PC-9 (cell line): ENCODE results near the gene SCAPER. TPM values are rescaled to one million over a fixed set of nuclear protein-coding genes. Genes with fewer than 3 reads are reported as not detected.

ENCODE experiments used
- BruUV-seq: library from RNA; stranded (reverse); fragments of 400-500 nt; replicated peaks from 2 replicates; lab custom pipeline; 2021; lab: Mats Ljungman, UMichigan
- CTCF ChIA-PET: fragments of 300-600 bp; sonication (Branson Sonifier 250); formaldehyde crosslinking; loops from one replicate; lab custom pipeline; 2022; ENCODE audit warnings: antibody characterized with exemption; lab: Charles Lee
- POLR2A ChIA-PET: fragments of 300-600 bp; sonication (Branson Sonifier 250); formaldehyde crosslinking; loops from one replicate; lab custom pipeline; 2022; ENCODE audit warnings: antibody characterized with exemption; ENCODE audit not compliant: unreplicated experiment; lab: Charles Lee
- DNase-seq, 2 experiments: peaks; one replicate each; pipeline versions ENCODE4 v3.0.0 to v3.0.0-alpha.2; 2015 to 2022; ENCODE audit warnings: mixed read lengths in 1 of 2
- H2AFZ ChIP-seq: fragments of 200-600 bp; sonication (generic); 2 replicates; pipeline ENCODE4 v1.8.1; 2017; ENCODE audit warnings: antibody characterized with exemption
- H3F3A ChIP-seq: fragments of 200-600 bp; sonication (generic); 2 replicates; pipeline ENCODE4 v1.8.1; 2017; ENCODE audit warnings: antibody characterized with exemption, mild to moderate bottlenecking, low read depth; ENCODE audit not compliant: insufficient read depth
- H3K27ac ChIP-seq: fragments of 200-600 bp; sonication (generic); 2 replicates; pipeline ENCODE4 v1.6.1; 2016; ENCODE audit warnings: mixed run types
- H3K27me3 ChIP-seq: fragments of 200-600 bp; sonication (generic); 2 replicates; pipeline ENCODE4 v1.6.1; 2016; ENCODE audit warnings: low read depth, mixed run types; ENCODE audit not compliant: insufficient read depth
- H3K36me3 ChIP-seq: fragments of 200-600 bp; sonication (generic); 2 replicates; pipeline ENCODE4 v1.6.1; 2016; ENCODE audit warnings: low read depth, mixed run types
- H3K4me1 ChIP-seq: fragments of 200-600 bp; sonication (generic); replicated peaks from 2 replicates; pipeline ENCODE4 v1.6.1; 2016; ENCODE audit warnings: mixed run types; ENCODE audit not compliant: insufficient read depth
- H3K4me2 ChIP-seq: fragments of 200-600 bp; sonication (generic); 2 replicates; pipeline ENCODE4 v1.6.1; 2017; ENCODE audit warnings: mixed run types
- H3K4me3 ChIP-seq: fragments of 200-600 bp; sonication (generic); 2 replicates; pipeline ENCODE4 v1.6.1; 2016; ENCODE audit warnings: mixed run types
- H3K79me2 ChIP-seq: fragments of 200-600 bp; sonication (generic); 2 replicates; pipeline ENCODE4 v1.6.1; 2017; ENCODE audit warnings: low read depth, mixed run types
- H3K9me2 ChIP-seq: fragments of 200-600 bp; sonication (generic); 2 replicates; pipeline ENCODE4 v1.8.1; 2017; ENCODE audit warnings: mild to moderate bottlenecking; ENCODE audit not compliant: insufficient read depth
- H3K9me3 ChIP-seq: fragments of 200-600 bp; sonication (generic); 2 replicates; pipeline ENCODE4 v1.8.1; 2016; ENCODE audit warnings: low read depth; ENCODE audit not compliant: insufficient read depth
- H4K20me1 ChIP-seq: fragments of 200-600 bp; sonication (generic); 2 replicates; pipeline ENCODE4 v1.8.1; 2017; ENCODE audit not compliant: insufficient read depth
- EZH2 ChIP-seq: fragments of 200-600 bp; sonication (generic); IDR thresholded peaks from 2 replicates; pipeline ENCODE4 v1.8.0; 2017; ENCODE audit warnings: antibody characterized with exemption, low read depth
- intact Hi-C: fragments of 100-400 bp; cut with micrococcal nuclease; formaldehyde crosslinking; loops from one replicate; pipeline ENCODE4 v1.10.0; 2022; ENCODE audit not compliant: unreplicated experiment
- total RNA-seq: library from RNA; stranded (reverse); gene quantifications from 2 replicates; pipeline ENCODE4 v1.2.3, GENCODE V29; 2021
- TF ChIP-seq, protein P1 (sequence below): fragments of 200-600 bp; sonication (generic); conservative IDR thresholded peaks from 2 replicates; pipeline ENCODE4 v1.6.1; 2017; ENCODE audit warnings: mixed run types, antibody characterized with exemption, mild to moderate bottlenecking, moderate library complexity

SCAPER gene
- total RNA-seq, 1 experiment from 2014 or later, result 18.7 TPM

DNA sequence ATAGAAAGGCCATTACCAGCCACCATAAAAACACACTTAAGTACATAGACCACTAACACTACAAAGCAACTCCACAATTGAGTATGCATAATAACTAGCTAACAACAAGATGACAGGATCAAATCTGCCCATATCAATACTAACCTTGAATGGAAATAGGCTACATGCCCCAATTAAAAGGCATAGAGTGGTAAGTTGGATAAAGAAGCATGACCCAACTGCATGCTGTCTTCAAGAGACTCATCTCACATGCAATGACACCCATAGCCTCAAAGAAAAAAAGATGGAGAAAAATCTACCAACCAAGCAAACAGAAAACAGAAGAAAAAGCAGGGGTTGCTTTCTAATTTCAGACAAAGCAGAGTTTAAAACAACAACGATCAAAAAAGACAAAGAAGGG lies 349.9 kb downstream of the SCAPER start:
- Histone ChIP-seq H3K27me3 (no peaks in the 10 kb centered on the region), H4K20me1 (no peaks in the 10 kb centered on the region), H3F3A (no peaks in the 10 kb centered on the region), H3K27ac (no peak overlapping the region), H3K4me2 (no peak overlapping the region), H2AFZ (no peak overlapping the region), H3K79me2 (no peaks in the 10 kb centered on the region), H3K4me1 (no peaks in the 10 kb centered on the region), H3K4me3 (no peak overlapping the region), H3K9me3 (peaks cover 2% of the 10 kb centered on the region; the same call in 1 of the 2 replicates), H3K36me3 (no peaks in the 10 kb centered on the region), H3K9me2 (no peaks in the 10 kb centered on the region)
- TF ChIP-seq EZH2, result no peak
- TF ChIP-seq, protein P1, sequence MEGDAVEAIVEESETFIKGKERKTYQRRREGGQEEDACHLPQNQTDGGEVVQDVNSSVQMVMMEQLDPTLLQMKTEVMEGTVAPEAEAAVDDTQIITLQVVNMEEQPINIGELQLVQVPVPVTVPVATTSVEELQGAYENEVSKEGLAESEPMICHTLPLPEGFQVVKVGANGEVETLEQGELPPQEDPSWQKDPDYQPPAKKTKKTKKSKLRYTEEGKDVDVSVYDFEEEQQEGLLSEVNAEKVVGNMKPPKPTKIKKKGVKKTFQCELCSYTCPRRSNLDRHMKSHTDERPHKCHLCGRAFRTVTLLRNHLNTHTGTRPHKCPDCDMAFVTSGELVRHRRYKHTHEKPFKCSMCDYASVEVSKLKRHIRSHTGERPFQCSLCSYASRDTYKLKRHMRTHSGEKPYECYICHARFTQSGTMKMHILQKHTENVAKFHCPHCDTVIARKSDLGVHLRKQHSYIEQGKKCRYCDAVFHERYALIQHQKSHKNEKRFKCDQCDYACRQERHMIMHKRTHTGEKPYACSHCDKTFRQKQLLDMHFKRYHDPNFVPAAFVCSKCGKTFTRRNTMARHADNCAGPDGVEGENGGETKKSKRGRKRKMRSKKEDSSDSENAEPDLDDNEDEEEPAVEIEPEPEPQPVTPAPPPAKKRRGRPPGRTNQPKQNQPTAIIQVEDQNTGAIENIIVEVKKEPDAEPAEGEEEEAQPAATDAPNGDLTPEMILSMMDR, result no peak
- intact Hi-C loops, result no loop called here
- BruUV-seq, result no TSS peak
- no peak for DNase-seq
- CTCF ChIA-PET, result no interaction called here
- POLR2A ChIA-PET, result no interaction called here

DNA sequence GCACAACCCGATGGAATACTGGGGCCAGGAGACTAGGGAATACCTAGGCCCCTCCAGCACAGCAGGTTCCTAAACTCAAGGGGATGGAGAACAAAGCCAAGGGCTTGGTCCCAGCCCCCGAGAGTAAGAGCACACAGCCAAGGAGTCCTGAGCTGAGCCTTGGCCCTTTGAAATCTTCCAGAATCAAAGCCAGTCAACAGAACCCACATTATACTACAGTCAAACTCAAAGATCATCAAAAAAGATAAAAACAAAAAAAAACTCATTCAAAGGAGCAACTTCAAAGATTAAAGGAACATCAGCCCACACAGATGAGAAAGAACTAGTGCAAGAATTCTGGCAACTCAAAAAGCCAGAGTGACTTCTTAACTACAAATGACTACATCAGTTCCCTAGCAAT lies 351.6 kb downstream of the SCAPER start:
- peaks cover 2% of the 10 kb centered on the region; the same call in 1 of the 2 replicates for H3K9me3 ChIP-seq
- H3K4me2 ChIP-seq, result no peak overlapping the region
- no peaks in the 10 kb centered on the region for H3K9me2 ChIP-seq
- no peak for DNase-seq
- H3K27me3 ChIP-seq, result no peaks in the 10 kb centered on the region
- H3K27ac ChIP-seq, result no peak overlapping the region
- no peaks in the 10 kb centered on the region for H4K20me1 ChIP-seq
- TF ChIP-seq, protein P1, result no peak
- no peak for TF ChIP-seq EZH2
- H3K4me1 ChIP-seq, result no peaks in the 10 kb centered on the region
- POLR2A ChIA-PET, result no interaction called here
- no peaks in the 10 kb centered on the region for H3F3A ChIP-seq
- no TSS peak for BruUV-seq
- CTCF ChIA-PET, result no interaction called here
- H3K79me2 ChIP-seq, result no peaks in the 10 kb centered on the region
- H3K4me3 ChIP-seq, result no peak overlapping the region
- intact Hi-C loops, result no loop called here
- H2AFZ ChIP-seq, result no peak overlapping the region
- no peaks in the 10 kb centered on the region for H3K36me3 ChIP-seq

DNA sequence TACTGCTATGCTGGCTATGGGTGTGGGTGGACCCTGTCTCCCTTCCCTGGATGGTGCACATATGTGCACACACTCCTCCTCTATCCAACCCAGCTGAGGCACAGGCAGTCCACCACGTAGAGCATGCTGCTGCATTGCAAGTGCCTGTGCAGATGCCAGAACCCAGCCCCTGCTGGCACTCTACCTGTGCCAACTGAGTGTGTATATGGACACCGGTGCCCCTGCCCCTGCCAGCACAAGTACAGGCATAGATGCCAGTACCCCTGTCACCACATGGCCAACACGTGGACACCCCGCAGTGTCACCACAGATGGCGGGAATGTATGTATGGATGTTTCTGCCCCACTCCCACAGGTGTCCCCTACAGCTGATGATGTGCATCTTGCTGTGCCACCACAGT lies 352.0 kb downstream of the SCAPER start:
- H3K4me3 ChIP-seq, result no peak overlapping the region
- no peaks in the 10 kb centered on the region for H3K27me3 ChIP-seq
- no peaks in the 10 kb centered on the region for H3K9me2 ChIP-seq
- H3F3A ChIP-seq, result no peaks in the 10 kb centered on the region
- H3K9me3 ChIP-seq, result peaks cover 2% of the 10 kb centered on the region; the same call in 1 of the 2 replicates
- DNase-seq, result no peak
- no peaks in the 10 kb centered on the region for H3K36me3 ChIP-seq
- POLR2A ChIA-PET, result no interaction called here
- no TSS peak for BruUV-seq
- no peak overlapping the region for H3K27ac ChIP-seq
- intact Hi-C loops, result no loop called here
- no peaks in the 10 kb centered on the region for H4K20me1 ChIP-seq
- no peak overlapping the region for H3K4me2 ChIP-seq
- no peaks in the 10 kb centered on the region for H3K79me2 ChIP-seq
- TF ChIP-seq, protein P1, result no peak
- no peak for TF ChIP-seq EZH2
- H3K4me1 ChIP-seq, result no peaks in the 10 kb centered on the region
- H2AFZ ChIP-seq, result no peak overlapping the region
- CTCF ChIA-PET, result no interaction called here
